IPS-15b (cell line): ENCODE results near the gene VPS13C.

Source experiments
- H3K27me3 ChIP-seq: one replicate; pipeline ENCODE4 v1.6.1; 2013; ENCODE audit warnings: low read length; ENCODE audit not compliant: control insufficient read depth, insufficient read depth
- H3K36me3 ChIP-seq: one replicate; pipeline ENCODE4 v1.6.1; 2013; ENCODE audit warnings: low read length; ENCODE audit not compliant: control insufficient read depth, insufficient read depth
- H3K4me1 ChIP-seq: one replicate; pipeline ENCODE4 v1.6.1; 2013; ENCODE audit warnings: mild to moderate bottlenecking, low read length; ENCODE audit not compliant: control insufficient read depth, insufficient read depth
- H3K4me3 ChIP-seq: one replicate; pipeline ENCODE4 v1.5.1; 2013; ENCODE audit warnings: low read depth, low read length
- H3K9ac ChIP-seq: one replicate; pipeline ENCODE4 v1.6.1; 2013; ENCODE audit warnings: low read depth, mild to moderate bottlenecking, low read length
- H3K9me3 ChIP-seq: one replicate; pipeline ENCODE4 v1.6.1; 2013; ENCODE audit warnings: mild to moderate bottlenecking, low read length; ENCODE audit not compliant: control insufficient read depth, insufficient read depth

The VPS13C gene

DNA sequence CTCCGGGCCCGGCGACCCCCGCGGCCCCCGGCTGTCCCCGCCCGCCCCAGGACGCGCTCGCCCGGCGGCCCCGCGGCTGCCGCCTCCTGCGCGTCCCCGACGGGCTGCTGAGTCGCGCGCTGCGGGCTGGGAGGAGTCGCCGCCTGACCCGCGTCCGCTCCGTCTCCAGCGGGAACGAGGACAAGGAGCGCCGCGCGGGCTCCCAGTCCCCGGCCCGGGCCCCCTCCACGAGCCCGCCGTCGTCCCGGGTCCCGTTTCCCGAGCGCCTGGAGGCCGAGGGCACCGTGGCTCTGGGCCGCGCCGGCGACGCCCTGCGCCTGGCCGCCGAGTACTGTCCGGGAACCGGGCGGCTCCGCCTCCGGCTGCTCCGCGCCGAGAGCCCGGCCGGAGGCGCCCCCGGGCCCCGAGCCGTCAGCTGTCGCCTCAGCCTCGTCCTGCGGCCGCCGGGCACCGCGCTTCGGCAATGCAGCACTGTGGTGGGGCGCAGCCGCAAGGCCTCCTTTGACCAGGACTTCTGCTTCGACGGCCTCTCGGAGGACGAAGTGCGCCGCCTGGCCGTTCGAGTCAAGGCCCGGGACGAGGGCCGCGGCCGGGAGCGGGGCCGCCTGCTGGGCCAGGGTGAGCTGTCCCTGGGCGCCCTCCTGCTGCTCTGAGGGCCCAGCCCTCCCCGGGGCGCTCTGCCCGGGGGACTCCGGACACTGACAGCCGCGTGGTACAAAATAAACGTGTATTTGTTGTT lies 8.0 kb upstream of the VPS13C start:
- Histone ChIP-seq H3K4me3 (peak overlapping the region; percentile 38), H3K4me1 (peaks cover 4% of the 10 kb centered on the region), H3K36me3 (no peaks in the 10 kb centered on the region), H3K27me3 (peaks cover 52% of the 10 kb centered on the region), H3K9ac (no peak overlapping the region), H3K9me3 (no peaks in the 10 kb centered on the region)

- H3K27me3 ChIP-seq = peaks cover 59% of the 10 kb centered on the region
- H3K9me3 ChIP-seq = no peaks in the 10 kb centered on the region
- peaks cover 4% of the 10 kb centered on the region for H3K4me1 ChIP-seq
- no peaks in the 10 kb centered on the region for H3K36me3 ChIP-seq
- no peak overlapping the region for H3K9ac ChIP-seq
- peak overlapping the region; percentile 53 for H3K4me3 ChIP-seq
Measured at GRCh38 chr15:62067448-62068044, 7.3 kb upstream of the VPS13C start.

- H3K4me1 ChIP-seq = peaks cover 4% of the 10 kb centered on the region
- no peaks in the 10 kb centered on the region for H3K36me3 ChIP-seq
- H3K9me3 ChIP-seq = no peaks in the 10 kb centered on the region
- H3K4me3 ChIP-seq = peak within 1 kb of the TSS; percentile 53
- H3K27me3 ChIP-seq = peaks cover 66% of the 10 kb centered on the region
- no peak within 1 kb of the TSS for H3K9ac ChIP-seq
Measured at GRCh38 chr15:62066663-62067447, 6.6 kb upstream of the VPS13C start, which contains the start of gene C2CD4A. C2CD4A (plus strand) TSS chr15:62066977; CDS start chr15:62067614, 637 bp downstream.

DNA sequence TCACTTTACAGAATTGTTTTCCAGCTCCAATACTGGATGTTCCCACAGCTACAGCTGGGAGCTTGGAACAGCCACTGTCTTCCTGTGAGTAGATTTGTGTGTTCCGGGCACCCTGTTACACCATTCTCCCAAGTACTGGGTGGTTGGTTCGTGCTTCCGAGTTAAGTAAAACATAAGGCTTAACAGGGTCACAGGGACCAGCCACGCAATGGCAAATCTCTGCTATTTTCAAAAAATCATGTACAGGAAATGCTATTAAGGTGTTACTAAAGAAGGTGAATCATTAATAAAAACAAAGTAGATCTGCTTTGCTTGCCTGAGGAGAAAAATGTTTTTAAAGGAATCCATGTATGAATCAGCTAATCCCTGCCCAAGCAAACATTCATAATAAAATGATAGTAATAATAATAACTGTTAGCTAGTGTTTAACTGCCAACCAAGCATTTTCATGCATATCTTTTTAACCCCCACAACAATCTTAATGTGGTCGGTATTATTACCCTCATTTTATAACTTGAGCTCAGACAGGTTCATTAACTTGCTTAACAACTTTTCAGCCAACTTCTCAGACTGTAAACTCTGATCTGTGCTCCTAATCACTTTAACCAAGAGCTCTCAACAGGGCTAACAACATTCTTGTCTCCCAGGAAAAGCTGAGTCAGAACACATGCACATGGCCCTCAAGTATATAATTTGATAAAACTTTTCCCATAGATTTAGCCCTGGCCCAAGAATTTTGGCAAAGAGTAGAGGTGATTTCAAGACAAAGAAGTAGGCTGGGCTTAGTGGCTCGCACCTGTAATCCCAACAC lies 3.8 kb upstream of the VPS13C start:
- Histone ChIP-seq H3K4me1 (peaks cover 7% of the 10 kb centered on the region), H3K4me3 (no peak overlapping the region), H3K9ac (no peak overlapping the region), H3K27me3 (peaks cover 67% of the 10 kb centered on the region), H3K36me3 (no peaks in the 10 kb centered on the region), H3K9me3 (no peaks in the 10 kb centered on the region)

- no peak overlapping the region for H3K9ac ChIP-seq
- peaks cover 4% of the 10 kb centered on the region for H3K4me1 ChIP-seq
- peaks cover 42% of the 10 kb centered on the region for H3K27me3 ChIP-seq
- no peaks in the 10 kb centered on the region for H3K36me3 ChIP-seq
- peak overlapping the region; percentile 80 for H3K4me3 ChIP-seq
- no peaks in the 10 kb centered on the region for H3K9me3 ChIP-seq
Measured at GRCh38 chr15:62060896-62061280, 641 bp upstream of the VPS13C start.

DNA sequence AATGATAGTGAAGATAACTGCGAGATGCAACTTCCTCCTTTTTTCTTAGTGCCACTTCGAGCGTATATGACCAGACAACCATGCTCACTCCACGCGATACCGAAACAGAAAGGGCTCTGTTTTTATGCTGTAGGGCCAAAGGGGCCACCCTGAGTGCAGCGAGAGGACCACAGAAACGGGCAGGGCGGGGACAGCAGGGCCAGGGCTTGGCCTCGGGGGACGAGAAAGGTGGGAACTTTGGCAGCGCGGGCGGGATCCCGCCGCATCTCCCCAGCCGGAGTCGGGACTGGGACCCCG lies 483 bp downstream of the VPS13C start:
- Histone ChIP-seq H3K9ac (peak overlapping the region; percentile 26), H3K4me3 (peak overlapping the region; percentile 80), H3K9me3 (no peaks in the 10 kb centered on the region), H3K36me3 (no peaks in the 10 kb centered on the region), H3K4me1 (peaks cover 4% of the 10 kb centered on the region), H3K27me3 (peaks cover 34% of the 10 kb centered on the region)

- no peaks in the 10 kb centered on the region for H3K36me3 ChIP-seq
- peak overlapping the region; percentile 26 for H3K9ac ChIP-seq
Measured at GRCh38 chr15:62059108-62059815, 985 bp downstream of the VPS13C start.

DNA sequence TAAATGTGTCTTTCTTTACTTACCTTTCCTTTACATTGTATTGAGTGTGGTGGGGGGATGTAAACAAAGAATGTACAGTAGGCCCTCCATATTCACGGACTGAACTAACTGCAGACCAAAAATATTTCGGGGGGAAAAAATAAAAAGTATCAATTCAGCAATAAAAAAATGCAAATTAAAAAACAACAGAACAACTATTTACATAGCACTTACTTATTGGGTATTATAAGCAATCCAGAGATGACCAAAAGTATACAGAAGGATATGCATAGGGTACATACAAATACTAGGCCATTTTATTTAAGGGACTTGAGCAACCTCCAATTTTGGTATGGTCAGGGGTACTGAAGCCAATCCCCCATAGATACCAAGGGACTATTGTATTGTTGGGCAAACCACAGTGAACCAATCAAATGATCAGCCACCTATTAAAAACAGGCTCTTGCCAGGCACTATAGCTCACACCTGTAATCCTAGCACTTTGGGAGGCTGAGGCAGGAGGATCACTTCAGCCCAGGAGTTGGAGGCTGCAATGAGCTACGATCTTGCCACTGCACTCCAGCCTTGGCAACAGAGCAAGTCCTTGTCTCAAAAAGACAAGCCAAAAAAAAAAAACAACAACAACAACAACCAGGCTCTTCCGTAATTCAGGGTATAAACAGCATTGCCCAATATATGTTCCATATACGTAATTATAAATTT lies 1.8 kb downstream of the VPS13C start:
- H3K36me3 ChIP-seq = no peaks in the 10 kb centered on the region
- peaks cover 27% of the 10 kb centered on the region for H3K27me3 ChIP-seq
- no peak overlapping the region for H3K9ac ChIP-seq
- peaks cover 4% of the 10 kb centered on the region for H3K4me1 ChIP-seq
- H3K4me3 ChIP-seq = no peak overlapping the region
- H3K9me3 ChIP-seq = no peaks in the 10 kb centered on the region

More at GRCh38 chr15:62059108-62059815, 985 bp downstream of the VPS13C start:
- no peaks in the 10 kb centered on the region for H3K9me3 ChIP-seq
- peaks cover 4% of the 10 kb centered on the region for H3K4me1 ChIP-seq
- peak overlapping the region; percentile 80 for H3K4me3 ChIP-seq
- peaks cover 34% of the 10 kb centered on the region for H3K27me3 ChIP-seq

DNA sequence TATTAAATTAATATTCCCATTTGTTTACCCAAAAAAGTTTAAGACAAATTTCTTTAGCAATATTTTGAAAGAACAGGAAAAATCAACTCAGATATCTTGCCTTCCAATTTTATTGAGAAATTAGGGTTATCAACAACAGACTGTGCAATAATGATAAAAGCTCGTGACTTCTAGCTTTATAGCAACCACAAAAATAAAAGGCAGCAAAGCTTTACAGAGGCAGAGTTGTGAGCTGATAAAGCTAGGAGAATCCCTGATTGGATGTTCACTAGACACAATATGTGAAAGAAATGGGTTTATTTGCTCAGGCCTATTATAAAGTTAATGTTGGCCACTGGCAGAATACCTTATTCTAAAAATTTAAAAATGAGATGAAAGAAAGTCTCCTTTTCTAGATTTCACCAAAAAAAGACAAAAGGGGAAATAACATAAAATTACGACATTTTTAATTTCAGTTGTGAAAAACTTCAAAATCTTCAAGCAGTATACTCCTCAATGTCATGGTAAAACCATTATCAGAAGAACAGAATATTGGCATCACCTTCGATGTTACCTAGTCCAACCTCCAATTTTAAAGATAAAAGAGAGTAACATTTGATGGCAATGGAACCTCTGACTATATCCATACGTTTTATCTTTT lies 2.8 kb downstream of the VPS13C start:
- Histone ChIP-seq H3K36me3 (no peaks in the 10 kb centered on the region), H3K4me1 (peaks cover 4% of the 10 kb centered on the region), H3K4me3 (no peak overlapping the region), H3K9me3 (no peaks in the 10 kb centered on the region), H3K9ac (no peak overlapping the region), H3K27me3 (peaks cover 16% of the 10 kb centered on the region)

DNA sequence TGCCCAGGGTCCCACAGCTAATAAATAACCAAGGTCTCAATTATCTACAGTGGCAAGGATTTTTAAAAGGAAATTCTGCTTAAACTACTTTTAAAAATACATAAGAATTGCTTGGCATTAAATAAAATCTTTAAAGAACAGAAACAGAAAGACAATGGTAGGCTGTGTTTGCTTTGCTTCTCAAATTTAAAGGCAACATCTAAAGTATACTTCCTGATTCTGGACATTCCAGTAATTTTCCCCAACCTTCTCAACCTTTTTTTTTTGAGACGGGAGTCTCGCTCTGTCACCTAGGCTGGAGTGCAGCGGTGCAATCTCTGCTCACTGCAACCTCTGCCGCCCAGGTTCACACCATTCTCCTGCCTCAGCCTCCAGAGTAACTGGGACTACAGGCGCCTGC lies 5.3 kb downstream of the VPS13C start:
- Histone ChIP-seq H3K36me3 (no peaks in the 10 kb centered on the region), H3K27me3 (no peaks in the 10 kb centered on the region), H3K9ac (no peak overlapping the region), H3K4me3 (no peak overlapping the region), H3K9me3 (no peaks in the 10 kb centered on the region), H3K4me1 (no peaks in the 10 kb centered on the region)
